ENCODE measurements around the gene HIF1AN. TPM values are rescaled to one million over a fixed set of nuclear protein-coding genes. Genes with fewer than 3 reads are reported as not detected.

HIF1AN gene
- polyA plus RNA-seq (2013, experiment 1 of 2) = 19.6 TPM
- 19.2 TPM for polyA plus RNA-seq (2013, experiment 2 of 2)

GRCh38 chr10:100535715-100536353, at the start of gene HIF1AN:
TSS of gene HIF1AN (plus strand) at chr10:100535943. CDS start at chr10:100535959, 16 bp downstream.
- Histone ChIP-seq H2BK5ac (ENCODE audit: low read length) (peak within 1 kb of the TSS; percentile 45), H4K8ac (ENCODE audit: low read depth, low read length) (no peak within 1 kb of the TSS), H3K4me1 (ENCODE audit: control insufficient read depth in 2 of 2, insufficient read depth in 1 of 2, low read depth in 1 of 2, low read length in 2 of 2) (peaks cover 8 to 10% of the 10 kb centered on the region in 2 donors), H3K79me1 (ENCODE audit: low read depth, low read length) (no peaks in the 10 kb centered on the region), H2AK5ac (ENCODE audit: low read depth, low read length) (no peak within 1 kb of the TSS), H3K9ac (ENCODE audit: low read depth, low read length, poor library complexity) (peak within 1 kb of the TSS; percentile 67), H3K27me3 (ENCODE audit: control insufficient read depth in 3 of 3, insufficient read depth in 3 of 3, low read depth in 1 of 3, low read length in 3 of 3) (no peaks in the 10 kb centered on the region), H2BK12ac (ENCODE audit: low read length) (no peak within 1 kb of the TSS), H3K4ac (ENCODE audit: low read length) (no peak within 1 kb of the TSS), H3K36me3 (replicated peaks in 1 of 2; ENCODE audit: control insufficient read depth in 2 of 2, insufficient read depth in 2 of 2, low read length in 2 of 2) (peaks cover 14 to 43% of the 10 kb centered on the region in 2 donors), H3K27ac (replicated peaks; ENCODE audit: low read length) (peak within 1 kb of the TSS; percentile 59), H3K4me2 (ENCODE audit: insufficient read depth, low read length, poor library complexity, severe bottlenecking) (peak within 1 kb of the TSS; percentile 69), H3K23ac (ENCODE audit: low read depth, low read length, poor library complexity) (peak within 1 kb of the TSS; percentile 13), H3K9me3 (replicated peaks in 1 of 2; ENCODE audit: control insufficient read depth in 2 of 2, insufficient read depth in 1 of 2, low read depth in 1 of 2, low read length in 2 of 2) (peaks cover 0 to 2% of the 10 kb centered on the region in 2 donors), H4K91ac (ENCODE audit: low read depth, low read length, poor library complexity) (no peak within 1 kb of the TSS), H2BK120ac (ENCODE audit: low read depth, low read length) (no peak within 1 kb of the TSS), H3K18ac (ENCODE audit: low read length) (peak within 1 kb of the TSS; percentile 90), H3K4me3 (ENCODE audit: low read length in 2 of 2) (peak within 1 kb of the TSS; percentile 70 to 98), H3K14ac (ENCODE audit: low read length) (no peak within 1 kb of the TSS), H2BK15ac (ENCODE audit: low read length) (no peak within 1 kb of the TSS), H2AFZ (ENCODE audit: low read length) (peak within 1 kb of the TSS; percentile 95)
- DNase-seq (ENCODE audit: low spot score) = peak; percentile 92
- no CpG with 5 or more reads among the region's 35 CpGs for WGBS, 2 donors (ENCODE audit: extremely low coverage in 2 of 2, insufficient read length in 2 of 2, insufficient replicate concordance in 1 of 2)

GRCh38 chr10:100487529-100487928, 48.2 kb upstream of the HIF1AN start:
- Histone ChIP-seq H3K18ac (ENCODE audit: low read length) (no peak overlapping the region), H4K8ac (ENCODE audit: low read depth, low read length) (no peak overlapping the region), H2BK5ac (ENCODE audit: low read length) (no peak overlapping the region), H2BK15ac (ENCODE audit: low read length) (no peak overlapping the region), H3K79me1 (ENCODE audit: low read depth, low read length) (no peaks in the 10 kb centered on the region), H4K91ac (ENCODE audit: low read depth, low read length, poor library complexity) (no peak overlapping the region), H2BK12ac (ENCODE audit: low read length) (no peak overlapping the region), H2AK5ac (ENCODE audit: low read depth, low read length) (no peak overlapping the region), H3K4me2 (ENCODE audit: insufficient read depth, low read length, poor library complexity, severe bottlenecking) (no peak overlapping the region), H3K27ac (replicated peaks; ENCODE audit: low read length) (no peak overlapping the region), H3K4me3 (ENCODE audit: low read length in 2 of 2) (no peak overlapping the region), H3K23ac (ENCODE audit: low read depth, low read length, poor library complexity) (no peak overlapping the region), H3K4me1 (ENCODE audit: control insufficient read depth in 2 of 2, insufficient read depth in 1 of 2, low read depth in 1 of 2, low read length in 2 of 2) (peaks cover 16 to 33% of the 10 kb centered on the region in 2 donors), H3K4ac (ENCODE audit: low read length) (no peak overlapping the region), H3K9me3 (replicated peaks in 1 of 2; ENCODE audit: control insufficient read depth in 2 of 2, insufficient read depth in 1 of 2, low read depth in 1 of 2, low read length in 2 of 2) (peaks cover 0 to 9% of the 10 kb centered on the region in 2 donors), H3K14ac (ENCODE audit: low read length) (no peak overlapping the region), H3K9ac (ENCODE audit: low read depth, low read length, poor library complexity) (no peak overlapping the region), H2BK120ac (ENCODE audit: low read depth, low read length) (no peak overlapping the region), H2AFZ (ENCODE audit: low read length) (no peak overlapping the region), H3K27me3 (ENCODE audit: control insufficient read depth in 3 of 3, insufficient read depth in 3 of 3, low read depth in 1 of 3, low read length in 3 of 3) (peaks cover 0 to 64% (median 0%) of the 10 kb centered on the region in 3 experiments), H3K36me3 (replicated peaks in 1 of 2; ENCODE audit: control insufficient read depth in 2 of 2, insufficient read depth in 2 of 2, low read length in 2 of 2) (peaks cover 21 to 37% of the 10 kb centered on the region in 2 donors)
- no peak for DNase-seq (ENCODE audit: low spot score)
- no CpG with 5 or more reads among the region's 6 CpGs for WGBS, 2 donors (ENCODE audit: extremely low coverage in 2 of 2, insufficient read length in 2 of 2, insufficient replicate concordance in 1 of 2)

GRCh38 chr10:100489396-100489795, 46.3 kb upstream of the HIF1AN start:
- no peak overlapping the region for H4K8ac ChIP-seq (ENCODE audit: low read depth, low read length)
- peaks cover 16 to 25% of the 10 kb centered on the region in 2 donors for H3K4me1 ChIP-seq (ENCODE audit: control insufficient read depth in 2 of 2, insufficient read depth in 1 of 2, low read depth in 1 of 2, low read length in 2 of 2)
- H2BK5ac ChIP-seq (ENCODE audit: low read length) = no peak overlapping the region
- no peaks in the 10 kb centered on the region for H3K79me1 ChIP-seq (ENCODE audit: low read depth, low read length)
- H2AFZ ChIP-seq (ENCODE audit: low read length) = no peak overlapping the region
- no peak for DNase-seq (ENCODE audit: low spot score)
- H4K91ac ChIP-seq (ENCODE audit: low read depth, low read length, poor library complexity) = no peak overlapping the region
- peaks cover 0 to 9% of the 10 kb centered on the region in 2 donors for H3K9me3 ChIP-seq (replicated peaks in 1 of 2; ENCODE audit: control insufficient read depth in 2 of 2, insufficient read depth in 1 of 2, low read depth in 1 of 2, low read length in 2 of 2)
- no peak overlapping the region for H3K18ac ChIP-seq (ENCODE audit: low read length)
- H2AK5ac ChIP-seq (ENCODE audit: low read depth, low read length) = no peak overlapping the region
- no CpG with 5 or more reads among the region's 5 CpGs for WGBS, 2 donors (ENCODE audit: extremely low coverage in 2 of 2, insufficient read length in 2 of 2, insufficient replicate concordance in 1 of 2)
- no peak overlapping the region for H2BK15ac ChIP-seq (ENCODE audit: low read length)
- no peak overlapping the region for H3K4me3 ChIP-seq (ENCODE audit: low read length in 2 of 2)
- H3K36me3 ChIP-seq (replicated peaks in 1 of 2; ENCODE audit: control insufficient read depth in 2 of 2, insufficient read depth in 2 of 2, low read length in 2 of 2) = peaks cover 21 to 37% of the 10 kb centered on the region in 2 donors
- H2BK12ac ChIP-seq (ENCODE audit: low read length) = no peak overlapping the region
- no peak overlapping the region for H3K23ac ChIP-seq (ENCODE audit: low read depth, low read length, poor library complexity)
- H3K14ac ChIP-seq (ENCODE audit: low read length) = no peak overlapping the region
- H3K4ac ChIP-seq (ENCODE audit: low read length) = no peak overlapping the region
- no peak overlapping the region for H3K27ac ChIP-seq (replicated peaks; ENCODE audit: low read length)
- peaks cover 0 to 52% (median 0%) of the 10 kb centered on the region in 3 experiments for H3K27me3 ChIP-seq (ENCODE audit: control insufficient read depth in 3 of 3, insufficient read depth in 3 of 3, low read depth in 1 of 3, low read length in 3 of 3)
- H2BK120ac ChIP-seq (ENCODE audit: low read depth, low read length) = no peak overlapping the region
- H3K4me2 ChIP-seq (ENCODE audit: insufficient read depth, low read length, poor library complexity, severe bottlenecking) = no peak overlapping the region
- H3K9ac ChIP-seq (ENCODE audit: low read depth, low read length, poor library complexity) = no peak overlapping the region

GRCh38 chr10:100490531-100490930, 45.2 kb upstream of the HIF1AN start:
- peaks cover 0 to 52% (median 0%) of the 10 kb centered on the region in 3 experiments for H3K27me3 ChIP-seq (ENCODE audit: control insufficient read depth in 3 of 3, insufficient read depth in 3 of 3, low read depth in 1 of 3, low read length in 3 of 3)
- WGBS, 2 donors (ENCODE audit: extremely low coverage in 2 of 2, insufficient read length in 2 of 2, insufficient replicate concordance in 1 of 2) = no CpG with 5 or more reads among the region's 2 CpGs
- H3K18ac ChIP-seq (ENCODE audit: low read length) = no peak overlapping the region

More at GRCh38 chr10:100490531-100490930, 45.2 kb upstream of the HIF1AN start:
- H3K4me2 ChIP-seq (ENCODE audit: insufficient read depth, low read length, poor library complexity, severe bottlenecking) = no peak overlapping the region
- no peaks in the 10 kb centered on the region for H3K79me1 ChIP-seq (ENCODE audit: low read depth, low read length)
- no peak overlapping the region for H2BK120ac ChIP-seq (ENCODE audit: low read depth, low read length)
- H4K91ac ChIP-seq (ENCODE audit: low read depth, low read length, poor library complexity) = no peak overlapping the region
- no peak overlapping the region for H2BK12ac ChIP-seq (ENCODE audit: low read length)
- H3K23ac ChIP-seq (ENCODE audit: low read depth, low read length, poor library complexity) = no peak overlapping the region
- H2BK15ac ChIP-seq (ENCODE audit: low read length) = no peak overlapping the region
- H3K4ac ChIP-seq (ENCODE audit: low read length) = no peak overlapping the region
- no peak overlapping the region for H4K8ac ChIP-seq (ENCODE audit: low read depth, low read length)
- peaks cover 7 to 14% of the 10 kb centered on the region in 2 donors for H3K4me1 ChIP-seq (ENCODE audit: control insufficient read depth in 2 of 2, insufficient read depth in 1 of 2, low read depth in 1 of 2, low read length in 2 of 2)
- H2AFZ ChIP-seq (ENCODE audit: low read length) = no peak overlapping the region
- no peak overlapping the region for H2BK5ac ChIP-seq (ENCODE audit: low read length)
- H3K9ac ChIP-seq (ENCODE audit: low read depth, low read length, poor library complexity) = no peak overlapping the region
- peaks cover 22 to 45% of the 10 kb centered on the region in 2 donors for H3K36me3 ChIP-seq (replicated peaks in 1 of 2; ENCODE audit: control insufficient read depth in 2 of 2, insufficient read depth in 2 of 2, low read length in 2 of 2)
- no peak overlapping the region for H2AK5ac ChIP-seq (ENCODE audit: low read depth, low read length)
- H3K4me3 ChIP-seq (ENCODE audit: low read length in 2 of 2) = no peak overlapping the region
- peaks cover 0 to 9% of the 10 kb centered on the region in 2 donors for H3K9me3 ChIP-seq (replicated peaks in 1 of 2; ENCODE audit: control insufficient read depth in 2 of 2, insufficient read depth in 1 of 2, low read depth in 1 of 2, low read length in 2 of 2)
- H3K27ac ChIP-seq (replicated peaks; ENCODE audit: low read length) = no peak overlapping the region
- no peak for DNase-seq (ENCODE audit: low spot score)
- H3K14ac ChIP-seq (ENCODE audit: low read length) = no peak overlapping the region

All from neuronal stem cell (in vitro differentiated cells).